ENCODE results near the gene COLEC11.

- TF ChIP-seq CTCF (IDR thresholded peaks at IDR 0.05; ENCODE audit: low read length) (no peak), EZH2 (IDR thresholded peaks at IDR 0.05; ENCODE audit: borderline replicate concordance, low read length) (no peak)
Observed at GRCh38 chr2:3666613-3666975, 71.7 kb downstream of the COLEC11 start.

Data from OCI-LY1 (cell line).